ENCODE data around the gene RHNO1. TPM values are rescaled to one million over a fixed set of nuclear protein-coding genes. Genes with fewer than 3 reads are reported as not detected.

The RHNO1 gene
- total and polyA plus RNA-seq, 2 of the 4 experiments (the other 2 are of a cell fraction): 26.1 to 30.6 TPM

- POLR2A ChIA-PET (ENCODE audit: unreplicated experiment): interaction anchor here (0.5 to 1.0 kb wide), 3 partner anchors 9 to 13 kb away, joined by 3 read pairs; partner anchors contain the start of gene TULP3
Observed at GRCh38 chr12:2877953-2878732, 1.1 kb downstream of the RHNO1 start.

More at GRCh38 chr12:2877953-2878732, 1.1 kb downstream of the RHNO1 start:
- intact Hi-C loops (cut with micrococcal nuclease) (no loop called here), dilution Hi-C loops (cut with HindIII; ENCODE audit: low sequenced_read_pairs, unreplicated experiment) (no loop called here), in situ Hi-C loops (cut with MboI; ENCODE audit: low sequenced_read_pairs) (no loop called here)
- H3K4ac ChIP-seq (ENCODE audit: low read depth, low read length): peak overlapping the region; percentile 91
- BruUV-seq (replicated peaks): no TSS peak
- peak overlapping the region; percentile 28; the same call in 1 of the 2 replicates for H4K5ac ChIP-seq (ENCODE audit: low read depth, low read length)
- 0 out of 2 replicates have a peak overlapping the region, but pooled peaks have one; percentile 35 for H2BK120ac ChIP-seq (ENCODE audit: low read depth, low read length)
- peak overlapping the region; percentile 79 for H3K4me2 ChIP-seq (ENCODE audit: low read depth, low read length)
- peak overlapping the region; percentile 80 for H4K91ac ChIP-seq (ENCODE audit: insufficient read depth, low read depth, low read length)
- peak overlapping the region; percentile 81 for H2BK5ac ChIP-seq (ENCODE audit: low read depth, low read length, poor library complexity, severe bottlenecking)
- peaks cover 9% of the 10 kb centered on the region for H3K9me1 ChIP-seq (ENCODE audit: insufficient read depth, low read length)
- peak overlapping the region; percentile 57; the same call in 1 of the 2 replicates for H2AK5ac ChIP-seq (ENCODE audit: low read depth, low read length)
- H4K8ac ChIP-seq (ENCODE audit: low read depth in 2 of 2, low read length in 2 of 2): peak overlapping the region; percentile 45 to 90; a peak in 3 of 4 replicates
- H3K9ac ChIP-seq (ENCODE audit: low read depth, low read length): peak overlapping the region; percentile 89
- peak overlapping the region; percentile 94 for H2AFZ ChIP-seq (replicated peaks; ENCODE audit: low read length, poor library complexity)
- H3K18ac ChIP-seq (ENCODE audit: low read depth, low read length): peak overlapping the region; percentile 25; the same call in 1 of the 2 replicates
- no peaks in the 10 kb centered on the region for H3K27me3 ChIP-seq (ENCODE audit: control insufficient read depth, insufficient read depth, low read length)
- H3K27ac ChIP-seq (ENCODE audit: insufficient read depth, low read length): peak overlapping the region; percentile 86
- peak overlapping the region; percentile 23; the same call in 1 of the 3 replicates for H2BK15ac ChIP-seq (ENCODE audit: low read depth, low read length)
- DNase-seq (peak; percentile 53), ATAC-seq (ENCODE audit: low read depth) (no peak)
- H3K9me3 ChIP-seq (ENCODE audit: control insufficient read depth, insufficient read depth, low read length): no peaks in the 10 kb centered on the region
- WGBS, 2 experiments (ENCODE audit: extremely low coverage in 2 of 2, insufficient read length in 1 of 2): 27% methylated on average over 4 of the region's 16 CpGs; no CpG with 5 or more reads in 1 of the 2 experiments
- peak overlapping the region; percentile 11; the same call in 1 of the 2 replicates for H2BK20ac ChIP-seq (ENCODE audit: low read depth, low read length)
- H2AK9ac ChIP-seq (replicated peaks; ENCODE audit: low read depth, low read length, poor library complexity): peak overlapping the region; percentile 93
- no peaks in the 10 kb centered on the region; the same call in 1 of the 2 replicates for H4K20me1 ChIP-seq (ENCODE audit: insufficient read depth, low read length)
- peaks cover 6% of the 10 kb centered on the region for H3K4me1 ChIP-seq (ENCODE audit: control insufficient read depth, insufficient read depth, low read length)
- peak overlapping the region; percentile 82 for H3K4me3 ChIP-seq (ENCODE audit: insufficient read depth, low read depth, low read length)
- H3K14ac ChIP-seq (replicated peaks; ENCODE audit: low read depth, low read length): peak overlapping the region; percentile 76
- no peak for TF ChIP-seq POLR2A (IDR thresholded peaks at IDR 0.05; ENCODE audit: low read depth, low read length)
- TF ChIP-seq RFX5 (IDR thresholded peaks at IDR 0.05; ENCODE audit: low read depth, low read length): no peak
- peak; percentile 93 for TF ChIP-seq CEBPB (IDR thresholded peaks at IDR 0.05; ENCODE audit: low read depth, low read length)
- no peak for TF ChIP-seq CHD1 (IDR thresholded peaks at IDR 0.05; ENCODE audit: low read depth, low read length)
- no peak for TF ChIP-seq BHLHE40 (IDR thresholded peaks at IDR 0.05; ENCODE audit: low read depth, low read length)
- TF ChIP-seq FOS (IDR thresholded peaks at IDR 0.05; ENCODE audit: low read depth, low read length): 0 out of 2 replicates have a peak, but pooled peaks have one; percentile 7
- no peaks in the 10 kb centered on the region for H3K36me3 ChIP-seq (ENCODE audit: control insufficient read depth, insufficient read depth, low read length)
- H3K79me1 ChIP-seq (ENCODE audit: low read depth in 1 of 2, low read length in 2 of 2): peaks cover 41 to 63% of the 10 kb centered on the region in 2 experiments
- CTCF ChIA-PET: interaction anchor here (0.9 kb wide), 1 partner anchor 33 kb away, joined by 4 read pairs; no protein-coding TSS in a partner anchor
- H3K56ac ChIP-seq (ENCODE audit: extremely low read depth, insufficient read depth, low read length): peak overlapping the region; percentile 5; the same call in 1 of the 2 replicates
- H3K23ac ChIP-seq (ENCODE audit: low read depth, low read length): peak overlapping the region; percentile 90

All from IMR-90 (cell line).